Psoas muscle (tissue), 8 donors: Measurements from ENCODE around the gene RIBC2. TPM values are rescaled to one million over a fixed set of nuclear protein-coding genes. Genes with fewer than 3 reads are reported as not detected.

ENCODE experiments used
- ATAC-seq, 4 donors: fragments of 200-7000 bp; cut with Tn5 transposase; one replicate each; pipeline ENCODE4 v1.9.1; 2020; ENCODE audit warnings: moderate library complexity in 3 of 4, mild to moderate bottlenecking in 2 of 4
- DNase-seq, 2 donors: peaks; one replicate each; pipeline ENCODE4 v3.0.0-alpha.2; 2020
- H3K27ac ChIP-seq: fragments of 200-600 bp; one replicate; pipeline ENCODE4 v1.8.0; 2022
- H3K27me3 ChIP-seq, 3 donors: fragments of 200-600 bp in 1 of 3; one replicate each; pipeline versions ENCODE4 v1.6.1 to v1.8.0; 2013 to 2022; ENCODE audit warnings: low read length in 2 of 3, mild to moderate bottlenecking in 2 of 3, moderate library complexity in 1 of 3; ENCODE audit not compliant: insufficient read depth in 3 of 3
- H3K36me3 ChIP-seq, 2 donors: fragments of 200-600 bp in 1 of 2; one replicate each; pipeline versions ENCODE4 v1.6.1 to v1.8.0; 2013 to 2022; ENCODE audit warnings: low read depth in 1 of 2, mild to moderate bottlenecking in 1 of 2, moderate library complexity in 1 of 2; ENCODE audit not compliant: insufficient read depth in 1 of 2
- H3K4me1 ChIP-seq: fragments of 200-600 bp; one replicate; pipeline ENCODE4 v1.8.0; 2022
- H3K4me3 ChIP-seq: fragments of 200-600 bp; one replicate; pipeline ENCODE4 v1.8.0; 2022; ENCODE audit warnings: mild to moderate bottlenecking
- H3K9me3 ChIP-seq: fragments of 200-600 bp; one replicate; pipeline ENCODE4 v1.8.0; 2022
- WGBS, 3 donors: extraction: QIAGEN DNeasy Blood & Tissue Kit; methylation state at CpG; one replicate each; pipeline versions ENCODE4 v1.1.6 to v1.1.7; 2013; 5-methylcytosine and 5-hydroxymethylcytosine counted together
- intact Hi-C, 2 donors: fragments of 100-400 bp; cut with DNase I; formaldehyde crosslinking; loops; one replicate each; pipeline versions ENCODE4 v1.11.0 to v1.14.2; 2022
- polyA plus RNA-seq, 3 donors: library from polyadenylated mRNA; stranded (reverse); fragments of 200-250 nt; gene quantifications; one replicate each; pipeline ENCODE4 v1.2.3, GENCODE V29; 2013
- total RNA-seq, 4 donors: library from RNA; stranded (reverse); fragmentation: NEBNext Ultra II Directional in 2 of 4; extraction: Animal tissue kit (Norgen Biotek cat#: 25700) in 2 of 4; gene quantifications; one replicate each; pipeline versions ENCODE4 v1.2.1 to v1.2.4, GENCODE V29; 2021 to 2023
- TF ChIP-seq, protein P1 (sequence below): fragments of 200-600 bp; IDR thresholded peaks from one replicate; pipeline ENCODE4 v1.8.0; 2022; ENCODE audit warnings: antibody characterized with exemption
- donor health status: healthy with polysubstance abuse.
- donor health status: DM: no; HTN: no; CAD: no; lungs with moderate emphysema.
- donor health status: Bipolar disorder and iron deficiency.
- donor health status: healthy.
- donor health status: DM: yes; HTN: yes; CAD: no.
- donor health status: DM: no; HTN: no; CAD: no.
- donor health status: DM: no; HTN: no; CAD: no.
- donor health status: DM: yes; HTN: yes; CAD: no.

The RIBC2 gene
- total and polyA plus RNA-seq, 7 donors, result 0.04 TPM; not detected in 6

DNA sequence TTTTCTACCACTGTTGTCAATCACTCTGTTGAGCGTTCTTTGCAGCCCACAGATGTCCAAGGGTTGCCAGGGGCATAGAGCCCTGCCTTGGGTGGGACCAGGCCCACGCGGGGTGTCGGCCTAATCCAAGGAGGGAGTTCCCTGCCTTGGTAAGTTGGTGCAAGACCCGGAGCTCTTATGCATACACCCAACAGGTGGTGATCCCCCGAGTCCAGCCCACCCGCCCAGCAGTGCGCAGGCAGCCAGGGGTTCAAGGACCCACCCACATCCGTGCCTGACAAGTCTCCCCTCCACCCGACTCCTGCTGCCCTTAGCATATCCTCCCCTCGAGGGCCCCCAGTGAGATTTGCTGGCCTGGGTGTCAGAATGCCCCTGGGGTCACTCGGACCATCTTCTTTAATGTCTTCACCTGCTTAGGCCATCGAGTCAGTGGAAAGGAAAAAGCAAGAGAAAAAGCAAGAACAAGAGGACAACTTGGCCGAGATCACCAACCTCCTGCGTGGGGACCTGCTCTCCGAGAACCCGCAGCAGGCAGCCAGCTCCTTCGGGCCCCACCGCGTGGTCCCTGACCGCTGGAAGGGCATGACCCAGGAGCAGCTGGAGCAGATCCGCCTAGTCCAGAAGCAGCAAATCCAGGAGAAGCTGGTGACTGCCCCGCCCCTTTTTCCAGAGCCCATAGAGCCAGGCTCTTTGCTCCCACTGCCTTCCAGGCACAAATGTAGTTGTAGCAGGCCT, 12.2 kb downstream of the RIBC2 start:
- Histone ChIP-seq H3K4me3 (no peak overlapping the region), H3K4me1 (no peaks in the 10 kb centered on the region), H3K9me3 (no peaks in the 10 kb centered on the region), H3K27ac (no peak overlapping the region), H3K27me3 (no peaks in the 10 kb centered on the region), H3K36me3 (no peaks in the 10 kb centered on the region)
- TF ChIP-seq, protein P1, sequence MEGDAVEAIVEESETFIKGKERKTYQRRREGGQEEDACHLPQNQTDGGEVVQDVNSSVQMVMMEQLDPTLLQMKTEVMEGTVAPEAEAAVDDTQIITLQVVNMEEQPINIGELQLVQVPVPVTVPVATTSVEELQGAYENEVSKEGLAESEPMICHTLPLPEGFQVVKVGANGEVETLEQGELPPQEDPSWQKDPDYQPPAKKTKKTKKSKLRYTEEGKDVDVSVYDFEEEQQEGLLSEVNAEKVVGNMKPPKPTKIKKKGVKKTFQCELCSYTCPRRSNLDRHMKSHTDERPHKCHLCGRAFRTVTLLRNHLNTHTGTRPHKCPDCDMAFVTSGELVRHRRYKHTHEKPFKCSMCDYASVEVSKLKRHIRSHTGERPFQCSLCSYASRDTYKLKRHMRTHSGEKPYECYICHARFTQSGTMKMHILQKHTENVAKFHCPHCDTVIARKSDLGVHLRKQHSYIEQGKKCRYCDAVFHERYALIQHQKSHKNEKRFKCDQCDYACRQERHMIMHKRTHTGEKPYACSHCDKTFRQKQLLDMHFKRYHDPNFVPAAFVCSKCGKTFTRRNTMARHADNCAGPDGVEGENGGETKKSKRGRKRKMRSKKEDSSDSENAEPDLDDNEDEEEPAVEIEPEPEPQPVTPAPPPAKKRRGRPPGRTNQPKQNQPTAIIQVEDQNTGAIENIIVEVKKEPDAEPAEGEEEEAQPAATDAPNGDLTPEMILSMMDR, result no peak
- 90 to 93% (median 91%) methylated on average over 23 of the region's 23 CpGs for WGBS, 3 donors
- no peak for ATAC-seq
- intact Hi-C loops, result no loop called here
- DNase-seq, result peak in 1 of 2 donors; percentile 30

DNA sequence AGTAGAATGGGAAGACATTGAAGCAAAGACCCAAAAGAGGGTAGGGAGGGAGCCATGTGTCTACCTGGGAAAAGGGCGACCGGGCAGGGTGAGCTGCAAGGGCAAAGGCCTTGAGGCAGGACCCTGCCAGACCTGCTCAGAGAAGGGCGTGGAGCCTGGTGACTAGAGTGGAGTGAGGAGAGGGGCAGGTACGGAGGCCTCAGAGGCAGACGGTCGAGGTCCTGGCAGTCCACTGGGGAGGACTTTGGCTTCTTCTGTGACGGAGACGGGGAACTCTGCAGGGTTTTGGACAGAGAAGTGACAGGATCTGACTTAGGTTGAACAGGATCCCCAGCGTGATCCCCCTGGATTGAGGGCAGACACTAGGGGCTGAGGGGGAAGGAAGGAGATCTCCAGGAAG, 12.9 kb downstream of the RIBC2 start:
- ATAC-seq (no peak), DNase-seq (peak in 1 of 2 donors; percentile 28)
- Histone ChIP-seq H3K4me3 (no peak overlapping the region), H3K27me3 (no peaks in the 10 kb centered on the region), H3K9me3 (no peaks in the 10 kb centered on the region), H3K36me3 (no peaks in the 10 kb centered on the region), H3K27ac (no peak overlapping the region), H3K4me1 (no peaks in the 10 kb centered on the region)
- TF ChIP-seq, protein P1, result no peak
- 94 to 96% (median 96%) methylated on average over 9 of the region's 9 CpGs for WGBS, 3 donors
- intact Hi-C loops, result no loop called here

DNA sequence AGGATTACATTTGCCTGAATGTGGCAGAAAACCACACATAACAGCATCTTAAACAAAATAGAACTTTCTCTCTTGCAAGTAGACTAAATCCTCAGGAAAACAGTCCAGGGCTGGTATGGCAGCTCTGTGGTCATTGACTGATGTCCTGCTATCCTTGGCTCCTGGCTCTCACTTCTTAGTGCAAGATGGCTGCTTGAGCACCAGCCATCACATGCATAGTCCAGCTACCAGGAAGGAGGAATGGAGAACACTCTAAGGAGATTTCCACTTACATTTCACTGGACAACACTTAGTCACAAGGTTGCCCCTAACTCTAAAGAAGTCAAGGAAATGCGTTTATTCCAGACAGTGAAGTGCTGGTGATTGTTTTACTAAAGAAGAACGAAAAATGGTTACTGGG, 13.6 kb downstream of the RIBC2 start:
- 67 to 79% (median 70%) methylated on average over 2 of the region's 2 CpGs for WGBS, 3 donors
- no peak overlapping the region for H3K4me3 ChIP-seq
- no peaks in the 10 kb centered on the region for H3K9me3 ChIP-seq

DNA sequence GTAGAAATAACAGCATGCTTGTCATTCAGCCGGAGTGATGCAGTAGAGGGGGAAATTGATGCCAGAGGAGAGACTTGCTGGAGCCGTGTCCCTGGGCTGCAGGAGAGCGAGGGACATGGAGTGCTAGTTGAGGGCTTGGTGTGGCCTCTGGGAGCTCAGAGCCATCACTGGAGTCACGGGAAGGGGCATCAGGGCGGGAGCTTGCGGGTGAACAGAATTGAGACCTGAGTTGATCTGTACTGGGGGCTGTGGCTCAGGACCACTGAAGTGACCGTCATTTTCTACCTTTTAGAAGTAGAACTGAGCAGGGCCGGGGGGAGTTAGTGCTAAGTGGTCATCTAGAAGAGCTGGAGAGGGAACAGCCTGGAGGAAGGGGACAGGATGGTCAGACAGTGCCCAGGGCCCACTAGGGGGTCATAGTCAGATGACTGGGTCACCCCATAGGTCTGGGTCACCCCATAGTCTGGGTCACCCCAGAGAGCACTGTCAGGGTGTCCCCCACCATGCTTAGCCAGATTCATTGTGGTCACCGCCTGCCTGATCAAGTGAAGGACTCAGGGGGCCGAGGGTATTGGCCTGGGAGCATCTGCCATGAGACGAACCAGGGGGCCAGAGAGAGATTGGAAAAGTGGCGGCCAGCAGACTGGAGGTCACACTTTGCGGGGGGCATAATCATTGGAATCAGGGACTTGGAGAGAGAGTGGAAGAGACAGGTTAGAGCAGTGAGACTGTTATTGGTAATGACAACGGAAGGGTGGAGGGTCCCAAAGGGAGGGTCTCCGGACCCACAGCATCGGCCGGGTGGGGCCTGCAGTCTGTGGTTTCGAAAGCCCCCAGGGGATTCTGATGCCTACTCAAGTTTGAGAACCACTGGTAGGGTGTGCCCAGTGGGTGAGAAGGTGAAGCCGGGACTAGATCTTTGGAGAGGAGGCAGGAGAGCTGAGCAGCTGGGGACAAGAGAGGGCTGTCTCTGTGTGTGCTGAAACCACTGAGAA, 15.2 kb downstream of the RIBC2 start:
- intact Hi-C loops, result no loop called here
- WGBS, 3 donors, result 86 to 92% (median 89%) methylated on average over 19 of the region's 19 CpGs

More for the DNA sequence above, 13.6 kb downstream of the RIBC2 start:
- TF ChIP-seq, protein P1, result no peak
- H3K36me3 ChIP-seq, result no peaks in the 10 kb centered on the region
- no peaks in the 10 kb centered on the region for H3K4me1 ChIP-seq
- H3K27ac ChIP-seq, result no peak overlapping the region
- intact Hi-C loops, result no loop called here
- ATAC-seq (no peak), DNase-seq (no peak)
- no peaks in the 10 kb centered on the region for H3K27me3 ChIP-seq

More for the DNA sequence above, 15.2 kb downstream of the RIBC2 start:
- Histone ChIP-seq H3K9me3 (no peaks in the 10 kb centered on the region), H3K36me3 (no peaks in the 10 kb centered on the region), H3K4me1 (no peaks in the 10 kb centered on the region), H3K27me3 (no peaks in the 10 kb centered on the region), H3K4me3 (no peak overlapping the region), H3K27ac (no peak overlapping the region)
- TF ChIP-seq, protein P1, result no peak
- DNase-seq, result peak in 1 of 2 donors; percentile 15
- no peak for ATAC-seq
